ENCODE results near the gene HIVEP3.

Gene HIVEP3

DNA sequence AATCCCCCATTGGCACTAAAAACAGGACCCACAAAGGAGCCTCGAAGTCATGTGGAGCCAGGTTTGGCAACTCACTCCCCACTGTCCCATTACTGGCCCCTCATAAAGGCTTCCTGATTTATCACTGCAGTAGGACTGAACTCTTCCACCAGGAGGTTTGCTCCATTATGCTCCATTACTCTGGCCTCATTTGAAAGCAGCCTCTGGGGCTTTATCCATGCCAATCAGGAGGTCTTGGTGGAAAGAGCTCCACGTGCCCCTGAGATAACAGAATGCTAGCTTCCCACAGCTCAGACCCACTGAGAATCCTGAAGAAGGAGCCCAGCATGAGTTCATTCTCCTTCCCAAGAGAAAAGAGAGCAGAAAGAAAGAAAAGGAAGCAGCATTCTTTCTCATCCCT, 76.4 kb downstream of the HIVEP3 start:
- POLR2A ChIA-PET = interaction anchor here (0.5 kb wide), 1 partner anchor 195 kb away, joined by 3 read pairs; no protein-coding TSS in a partner anchor
- CTCF ChIA-PET = no interaction called here
- TF ChIP-seq ZNF416 (tag by site-specific recombination; IDR thresholded peaks at IDR 0.05) (no peak), ZIC2 (tag by site-specific recombination; IDR thresholded peaks at IDR 0.05) (peak; percentile 77), ZBTB17 (tag by site-specific recombination; IDR thresholded peaks at IDR 0.05) (peak; percentile 45)

GRCh38 chr1:41840592-41841246, 78.0 kb downstream of the HIVEP3 start:
- H3K4me3 ChIP-seq (ENCODE audit: low read depth, low read length) = no peak overlapping the region
- no peaks in the 10 kb centered on the region for H3K36me3 ChIP-seq (ENCODE audit: control insufficient read depth in 2 of 2, insufficient read depth in 1 of 2, low read length in 2 of 2)
- no peaks in the 10 kb centered on the region; the same call in 1 of the 2 replicates for H3K4me1 ChIP-seq (ENCODE audit: control insufficient read depth, insufficient read depth, low read length)
- H3K27ac ChIP-seq (ENCODE audit: extremely low read depth, low read depth, low read length) = no peak overlapping the region
- TF ChIP-seq SP7 (tag by site-specific recombination; IDR thresholded peaks at IDR 0.05) = 0 out of 2 replicates have a peak, but pooled peaks have one; percentile 35
- TF ChIP-seq ZNF426 (tag by site-specific recombination; IDR thresholded peaks at IDR 0.05) = no peak
- 0 out of 2 replicates have a peak, but pooled peaks have one; percentile 9 for TF ChIP-seq ZNF654 (tag by site-specific recombination; IDR thresholded peaks at IDR 0.05; ENCODE audit: low read depth)
- TF ChIP-seq ZIC2 (tag by site-specific recombination; IDR thresholded peaks at IDR 0.05) = peak; percentile 24; the same call in 1 of the 2 replicates
- TF ChIP-seq ZNF274 (IDR thresholded peaks at IDR 0.05; ENCODE audit: low read length) = no peak
- TF ChIP-seq ZNF274 (tag by site-specific recombination; IDR thresholded peaks at IDR 0.05; ENCODE audit: borderline replicate concordance) = no peak
- no peak for TF ChIP-seq ZNF302 (tag by site-specific recombination; IDR thresholded peaks at IDR 0.05; ENCODE audit: low read depth)
- peak; percentile 84 for TF ChIP-seq EGR2 (tag by site-specific recombination; IDR thresholded peaks at IDR 0.05; ENCODE audit: low read depth)
- TF ChIP-seq, protein P1, sequence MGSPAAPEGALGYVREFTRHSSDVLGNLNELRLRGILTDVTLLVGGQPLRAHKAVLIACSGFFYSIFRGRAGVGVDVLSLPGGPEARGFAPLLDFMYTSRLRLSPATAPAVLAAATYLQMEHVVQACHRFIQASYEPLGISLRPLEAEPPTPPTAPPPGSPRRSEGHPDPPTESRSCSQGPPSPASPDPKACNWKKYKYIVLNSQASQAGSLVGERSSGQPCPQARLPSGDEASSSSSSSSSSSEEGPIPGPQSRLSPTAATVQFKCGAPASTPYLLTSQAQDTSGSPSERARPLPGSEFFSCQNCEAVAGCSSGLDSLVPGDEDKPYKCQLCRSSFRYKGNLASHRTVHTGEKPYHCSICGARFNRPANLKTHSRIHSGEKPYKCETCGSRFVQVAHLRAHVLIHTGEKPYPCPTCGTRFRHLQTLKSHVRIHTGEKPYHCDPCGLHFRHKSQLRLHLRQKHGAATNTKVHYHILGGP (tag by site-specific recombination; IDR thresholded peaks at IDR 0.05) = no peak
- peak; percentile 80 for TF ChIP-seq ZFHX2 (tag by site-specific recombination; conservative IDR thresholded peaks at IDR 0.05)
- TF ChIP-seq OSR2 (tag by site-specific recombination; IDR thresholded peaks at IDR 0.05) = peak; percentile 42; the same call in 1 of the 2 replicates
- TF ChIP-seq ZSCAN4 (tag by site-specific recombination; IDR thresholded peaks at IDR 0.05) = no peak
- TF ChIP-seq ZNF121 (tag by site-specific recombination; IDR thresholded peaks at IDR 0.05) = no peak
- no peak for TF ChIP-seq ZEB2 (tag by site-specific recombination; IDR thresholded peaks at IDR 0.05)
- no peak for TF ChIP-seq ZNF530 (tag by site-specific recombination; IDR thresholded peaks at IDR 0.05; ENCODE audit: low read depth)
- TF ChIP-seq PRDM1 (tag by site-specific recombination; IDR thresholded peaks at IDR 0.05) = no peak
- TF ChIP-seq IKZF3 (tag by site-specific recombination; IDR thresholded peaks at IDR 0.05) = no peak
- no peak for TF ChIP-seq ZFP37 (tag by site-specific recombination; IDR thresholded peaks at IDR 0.05)
- TF ChIP-seq ZNF114 (tag by site-specific recombination; IDR thresholded peaks at IDR 0.05) = no peak
- TF ChIP-seq TCF7L2 (IDR thresholded peaks at IDR 0.05; ENCODE audit: borderline replicate concordance, low read depth, low read length) = no peak
- no peak for TF ChIP-seq ZNF660 (tag by site-specific recombination; IDR thresholded peaks at IDR 0.05)
- TF ChIP-seq GLIS2 (tag by site-specific recombination; IDR thresholded peaks at IDR 0.05) = peak; percentile 27; the same call in 1 of the 2 replicates
- TF ChIP-seq ZNF169 (tag by site-specific recombination; IDR thresholded peaks at IDR 0.05) = no peak
- TF ChIP-seq HOXC10 (CRISPR knock-in tag; IDR thresholded peaks at IDR 0.05) = no peak
- no peak for TF ChIP-seq ZNF211 (tag by site-specific recombination; IDR thresholded peaks at IDR 0.05; ENCODE audit: low read depth)
- TF ChIP-seq GFI1B (tag by site-specific recombination; IDR thresholded peaks at IDR 0.05) = no peak
- CTCF ChIA-PET = interaction anchor here (0.7 kb wide), 1 partner anchor 50 kb away, joined by 3 read pairs; no protein-coding TSS in a partner anchor
- POLR2A ChIA-PET = no interaction called here
- H3K9me3 ChIP-seq (ENCODE audit: control insufficient read depth, insufficient read depth, low read depth, low read length) = no peaks in the 10 kb centered on the region

More for the DNA sequence above, 76.4 kb downstream of the HIVEP3 start:
- Histone ChIP-seq H3K4me3 (ENCODE audit: low read depth, low read length) (no peak overlapping the region), H3K36me3 (ENCODE audit: control insufficient read depth in 2 of 2, insufficient read depth in 1 of 2, low read length in 2 of 2) (no peaks in the 10 kb centered on the region), H3K9me3 (ENCODE audit: control insufficient read depth, insufficient read depth, low read depth, low read length) (no peaks in the 10 kb centered on the region), H3K27ac (ENCODE audit: extremely low read depth, low read depth, low read length) (no peak overlapping the region), H3K4me1 (ENCODE audit: control insufficient read depth, insufficient read depth, low read length) (no peaks in the 10 kb centered on the region; the same call in 1 of the 2 replicates)

Measured in HEK293 (cell line).